HG02642 (cell line): ENCODE results near the gene MACROD2.

Source experiments
- ATAC-seq: cut with Tn5 transposase; IDR thresholded peaks from one replicate; pipeline ENCODE4 v1.9.1; 2021; ENCODE audit warnings: mild to moderate bottlenecking; ENCODE audit not compliant: unreplicated experiment, poor library complexity

MACROD2 gene

DNA sequence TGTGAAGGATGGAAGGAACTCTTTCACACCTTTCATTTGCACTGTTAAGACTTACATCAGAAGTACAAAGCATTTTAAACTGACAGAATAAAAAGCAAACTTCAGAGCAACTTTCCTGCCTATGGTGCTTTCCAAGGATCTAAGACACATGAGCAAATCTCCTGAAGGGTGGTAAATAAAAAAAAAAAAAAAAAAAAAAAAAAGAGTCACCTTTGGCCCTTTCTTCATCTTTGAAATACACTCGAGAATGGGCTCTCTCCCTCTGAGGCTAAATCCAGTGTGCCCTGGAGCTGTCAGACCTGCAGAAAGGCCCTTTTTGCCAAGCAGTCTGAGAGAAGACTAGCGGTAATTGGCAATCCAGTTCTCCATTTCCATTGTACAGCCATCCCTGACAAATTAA lies 1455.9 kb downstream of the MACROD2 start:
- ATAC-seq, result no peak

DNA sequence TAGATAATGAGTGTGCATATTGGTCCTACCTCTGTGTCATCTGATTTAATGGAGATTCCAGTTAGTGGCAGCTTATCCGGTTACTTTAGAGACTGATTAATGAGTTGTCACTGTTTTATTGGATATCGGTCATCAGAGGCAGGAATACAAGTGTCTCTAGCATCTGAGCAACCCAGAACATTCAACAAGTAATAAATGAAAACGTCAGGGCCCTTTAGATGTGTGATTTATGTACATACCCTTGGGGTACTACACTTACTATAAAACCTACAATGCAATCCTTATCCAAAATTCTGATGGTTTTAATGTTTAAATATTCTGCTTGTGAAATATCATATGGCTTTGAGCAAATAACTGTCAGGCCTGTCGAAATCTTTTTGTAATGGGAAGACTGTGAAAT lies 1460.0 kb downstream of the MACROD2 start:
- no peak for ATAC-seq

DNA sequence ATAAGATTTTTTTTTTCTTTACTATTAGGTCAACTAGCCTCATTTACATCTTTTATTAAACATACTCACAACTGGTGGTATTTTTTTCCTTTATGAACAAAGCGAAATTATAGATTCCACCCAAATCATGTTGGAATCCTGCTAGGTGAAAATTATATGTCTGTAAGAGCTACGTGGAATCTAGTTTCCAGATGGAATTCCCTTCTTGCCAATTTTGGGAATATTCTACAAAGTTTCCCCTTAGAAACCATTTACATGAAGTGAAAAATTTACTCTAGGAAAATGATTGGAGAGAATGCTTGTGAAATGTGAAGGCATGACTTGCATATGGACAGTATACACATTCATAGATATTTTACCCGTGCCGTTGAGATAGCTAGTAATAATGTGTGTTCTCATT lies 1466.6 kb downstream of the MACROD2 start:
- ATAC-seq, result no peak

DNA sequence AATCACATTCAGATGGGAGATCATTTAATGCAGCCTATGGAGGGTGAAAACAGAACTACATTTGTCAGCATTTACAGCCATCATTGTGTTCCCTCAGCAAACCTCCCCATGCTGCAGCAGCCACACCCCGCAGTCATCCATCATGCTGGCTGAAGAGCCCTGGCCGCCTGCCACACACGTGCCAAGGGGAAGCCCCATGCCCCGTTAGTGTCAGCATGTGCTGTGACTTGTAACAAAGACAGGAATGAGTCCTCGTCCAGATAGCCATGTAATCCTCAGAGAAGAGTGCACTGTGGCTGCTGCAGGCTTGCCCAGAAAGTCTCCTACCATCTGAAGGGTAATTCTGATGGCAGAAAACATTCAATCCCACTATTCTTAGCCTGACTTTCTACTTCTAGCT lies 1480.2 kb downstream of the MACROD2 start:
- no peak for ATAC-seq

DNA sequence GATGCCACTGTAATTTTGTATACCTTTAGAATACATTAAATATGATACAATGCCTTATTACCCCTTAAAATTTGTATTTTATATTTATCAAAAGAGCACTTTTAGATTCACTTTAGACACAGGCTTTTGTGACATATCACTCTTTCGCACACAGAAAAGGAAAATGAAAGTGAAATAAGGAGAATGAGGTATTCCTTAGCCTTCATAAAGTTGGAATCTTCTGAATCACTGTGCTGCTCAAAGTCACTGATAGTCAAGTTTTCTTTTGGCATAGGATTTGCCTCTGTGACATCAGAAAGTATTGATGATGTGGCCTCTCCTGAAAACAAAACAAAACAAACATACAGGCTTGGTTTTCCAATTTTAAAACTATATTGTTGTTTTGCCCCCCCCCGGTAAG lies 1480.9 kb downstream of the MACROD2 start:
- no peak for ATAC-seq

DNA sequence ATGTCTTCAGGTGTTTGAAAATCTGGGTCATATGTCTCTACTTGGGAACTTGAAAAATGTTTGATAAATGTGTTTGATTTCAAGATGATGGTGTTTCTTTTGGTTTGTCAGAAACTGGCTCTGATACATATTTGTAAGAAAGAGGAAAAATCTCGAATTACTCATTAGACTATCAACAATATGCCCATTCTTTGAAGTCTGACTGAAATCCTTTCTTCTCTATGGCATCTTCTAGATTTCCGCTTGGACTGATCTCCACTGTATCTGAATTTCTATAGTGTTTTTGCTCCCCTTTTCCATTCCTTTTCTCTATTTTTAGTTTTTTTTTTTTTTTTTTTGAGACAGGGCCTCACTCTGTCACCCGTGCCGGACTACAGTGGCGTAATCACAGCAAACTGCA lies 1481.5 kb downstream of the MACROD2 start:
- ATAC-seq, result no peak

DNA sequence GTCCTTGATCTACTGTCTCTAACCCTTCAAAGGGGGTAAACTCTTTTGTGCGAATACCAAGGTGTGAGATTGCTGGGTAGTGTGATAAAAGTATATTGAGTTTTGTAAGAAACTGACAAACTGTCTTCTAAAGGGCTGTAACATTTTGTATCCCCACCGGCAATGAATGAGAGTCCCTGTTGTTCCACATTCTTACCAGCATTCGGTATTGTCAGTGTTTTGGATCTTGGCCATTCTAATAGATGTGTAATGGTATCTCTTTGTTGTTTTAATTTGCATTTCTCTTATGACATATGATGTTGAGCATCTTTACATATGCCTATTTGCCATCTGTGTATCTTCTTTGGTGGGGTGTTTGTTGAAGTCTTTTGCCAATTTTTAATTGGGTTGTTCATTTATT lies 1487.2 kb downstream of the MACROD2 start:
- ATAC-seq, result no peak

DNA sequence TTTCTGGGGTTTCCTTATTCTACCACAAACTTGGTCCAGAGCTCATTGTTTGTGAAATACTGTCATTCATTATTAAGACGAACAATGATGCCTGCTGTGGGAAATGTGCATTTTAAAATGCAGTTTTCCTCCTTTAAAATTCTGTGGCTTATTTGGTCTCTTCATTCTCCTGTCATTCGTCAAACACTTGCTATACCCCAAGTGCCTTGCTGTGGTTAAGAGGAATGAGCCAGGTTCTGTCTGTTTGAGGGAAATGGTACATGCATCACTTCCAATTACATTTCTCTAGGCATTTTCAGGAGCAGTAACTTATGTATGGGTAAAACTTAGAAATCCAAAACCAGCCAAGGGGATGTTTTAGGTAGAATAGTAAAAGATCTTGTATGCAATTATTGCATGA lies 1490.2 kb downstream of the MACROD2 start:
- no peak for ATAC-seq

DNA sequence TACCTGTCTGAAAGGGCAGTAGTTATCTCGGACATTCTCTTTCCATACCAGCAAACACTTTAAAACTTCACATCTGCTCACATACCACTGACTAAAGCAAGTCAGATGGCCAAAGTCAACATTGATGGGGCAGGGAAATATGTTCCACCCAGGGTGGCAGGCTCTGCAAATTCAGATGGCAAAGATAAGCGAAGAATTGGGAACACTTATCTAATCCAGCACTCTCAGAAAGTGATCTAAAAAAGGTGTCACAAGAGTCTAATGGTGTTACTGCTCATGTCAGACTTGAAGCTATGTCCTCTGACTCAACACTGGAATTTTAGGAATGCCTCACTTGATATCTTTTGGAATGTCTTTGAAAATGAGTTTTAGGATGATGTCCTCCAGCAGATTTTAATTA lies 1491.7 kb downstream of the MACROD2 start:
- ATAC-seq, result no peak

DNA sequence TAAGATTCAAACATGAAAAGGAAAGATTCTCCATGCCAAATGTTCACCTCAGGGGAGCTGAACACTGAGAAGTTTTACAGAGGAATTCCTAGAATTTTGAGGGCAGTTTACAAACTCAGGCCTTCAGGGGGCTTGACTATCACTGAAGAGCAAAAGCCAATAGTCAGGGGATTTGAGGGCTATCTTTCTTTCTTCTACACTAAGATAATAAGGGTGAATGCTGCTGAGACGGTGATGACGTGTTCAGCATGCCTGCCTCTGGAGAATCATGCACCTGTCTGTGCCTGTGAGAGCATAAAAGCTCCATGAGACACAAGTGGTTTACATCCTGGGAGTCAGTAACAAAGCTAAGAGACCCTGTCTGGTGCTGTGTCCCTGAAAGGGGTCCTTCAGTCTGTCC lies 1492.4 kb downstream of the MACROD2 start:
- no peak for ATAC-seq

DNA sequence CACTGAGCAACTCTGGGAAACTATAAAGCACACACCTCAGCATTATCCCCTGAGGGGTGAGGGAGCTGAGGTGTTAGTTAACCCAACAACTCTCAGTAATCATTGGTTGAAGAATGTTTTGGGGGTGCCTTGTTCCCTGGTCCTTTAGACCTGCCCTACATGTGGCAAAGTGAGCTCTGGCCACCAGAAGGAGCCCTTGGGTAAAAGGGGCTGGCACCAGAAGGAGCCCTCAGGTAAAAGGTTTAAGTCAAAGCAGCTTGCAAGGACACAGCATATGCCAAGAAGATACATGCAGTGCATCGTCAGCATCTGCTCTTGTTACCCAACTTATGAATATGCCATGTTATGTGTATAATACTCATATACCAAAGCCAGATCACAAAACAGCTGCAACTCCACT lies 1496.3 kb downstream of the MACROD2 start:
- ATAC-seq, result no peak

DNA sequence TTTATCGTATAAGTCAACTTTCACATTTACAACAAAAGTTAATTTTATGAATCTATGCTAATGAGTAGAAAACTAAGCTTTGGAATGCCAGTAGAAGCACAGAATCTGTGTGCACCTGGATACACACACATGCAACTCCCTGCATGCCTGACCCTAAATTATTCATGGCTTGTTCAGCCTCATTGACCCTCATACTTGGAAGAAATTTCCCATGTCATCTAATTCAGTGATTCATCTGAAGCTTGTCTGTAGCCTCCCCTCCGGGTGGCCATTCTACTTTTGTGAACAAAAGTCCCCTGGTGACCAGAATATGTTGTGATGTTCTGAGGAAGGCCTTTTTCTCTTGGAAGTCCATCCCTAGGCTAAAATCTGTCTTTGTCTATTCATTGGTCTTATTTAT lies 1499.5 kb downstream of the MACROD2 start:
- no peak for ATAC-seq

DNA sequence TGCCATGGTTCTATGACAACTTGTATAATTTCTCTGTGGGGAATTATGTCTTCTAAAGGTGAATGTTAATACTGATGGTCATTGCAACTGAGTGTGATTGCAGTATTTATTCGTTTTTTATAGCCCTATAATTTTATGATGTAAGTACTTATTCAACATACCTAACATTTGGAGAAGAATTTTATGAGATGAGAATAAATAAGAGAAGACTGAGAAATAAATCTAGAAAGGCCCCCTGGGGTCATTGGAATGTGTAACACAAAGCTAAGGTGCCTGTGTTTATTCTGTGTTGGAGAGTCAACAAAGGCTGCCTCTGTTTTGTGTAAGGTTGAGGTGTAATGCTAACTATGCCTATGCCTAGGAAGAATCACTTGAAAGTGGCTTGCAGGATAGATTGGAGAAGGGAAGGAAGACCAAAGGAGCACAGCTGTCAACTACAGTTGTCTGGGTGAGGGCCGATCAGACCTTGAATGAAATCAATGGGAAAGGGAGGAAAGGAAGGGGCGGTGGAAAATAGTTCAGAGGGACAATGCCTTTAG lies 1501.3 kb downstream of the MACROD2 start:
- ATAC-seq, result no peak

DNA sequence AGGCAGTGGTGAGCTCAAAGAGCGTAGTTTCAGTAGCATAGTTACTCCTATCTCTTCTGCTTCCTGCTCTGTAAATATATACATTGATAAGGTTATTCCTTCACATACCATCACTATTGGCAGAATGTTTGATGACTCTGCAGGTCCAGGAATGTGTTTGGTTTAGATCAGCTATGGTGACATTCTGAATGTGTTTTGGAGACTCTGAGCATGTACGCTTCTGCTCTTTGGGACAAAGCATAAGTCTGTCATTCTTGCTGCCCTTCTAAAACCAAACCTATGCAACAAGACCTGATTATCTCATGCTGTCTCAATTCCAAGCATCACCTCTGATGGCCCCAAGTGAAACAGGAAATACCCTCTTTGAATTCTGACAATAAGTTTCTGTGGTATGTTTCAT lies 1503.6 kb downstream of the MACROD2 start:
- no peak for ATAC-seq

DNA sequence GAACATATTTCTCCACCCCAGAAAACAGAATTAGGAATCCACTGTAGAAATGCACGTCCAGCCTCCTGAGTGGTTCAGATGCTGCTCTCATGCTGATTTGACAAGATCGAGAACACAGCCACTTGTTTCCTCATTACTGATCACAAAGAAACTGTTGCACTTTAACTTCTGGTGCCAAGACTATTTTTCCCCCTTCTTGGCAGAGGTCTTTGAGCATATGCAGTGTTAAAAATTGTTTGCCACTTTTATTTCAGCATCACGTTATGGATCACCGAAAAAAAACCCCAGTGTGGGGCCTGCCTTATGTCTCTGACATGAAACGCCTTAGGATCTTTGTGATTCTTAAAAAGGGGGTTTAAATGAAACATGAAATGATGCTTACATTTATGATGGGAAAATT lies 1511.0 kb downstream of the MACROD2 start:
- no peak for ATAC-seq

DNA sequence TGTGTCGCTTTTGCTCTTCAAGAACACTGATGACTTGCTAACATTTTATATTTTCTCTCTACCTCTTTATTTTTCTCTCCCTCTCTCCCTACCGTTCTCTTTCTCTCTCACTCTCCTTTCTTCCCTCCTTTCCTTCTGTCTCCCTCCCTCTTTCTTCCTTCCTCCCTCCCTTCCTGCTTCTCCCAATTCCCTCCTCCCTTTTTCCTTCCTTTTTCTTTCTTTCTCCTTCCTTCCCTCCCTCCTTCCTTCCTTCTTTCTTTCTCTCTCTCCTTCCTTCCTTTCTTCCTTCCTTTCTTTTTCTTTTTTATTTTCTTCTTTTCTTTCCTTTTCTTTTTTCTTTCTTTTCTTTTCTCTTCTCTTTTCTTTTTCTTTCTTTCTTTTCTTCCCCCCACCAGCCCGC lies 1511.8 kb downstream of the MACROD2 start:
- ATAC-seq, result no peak

DNA sequence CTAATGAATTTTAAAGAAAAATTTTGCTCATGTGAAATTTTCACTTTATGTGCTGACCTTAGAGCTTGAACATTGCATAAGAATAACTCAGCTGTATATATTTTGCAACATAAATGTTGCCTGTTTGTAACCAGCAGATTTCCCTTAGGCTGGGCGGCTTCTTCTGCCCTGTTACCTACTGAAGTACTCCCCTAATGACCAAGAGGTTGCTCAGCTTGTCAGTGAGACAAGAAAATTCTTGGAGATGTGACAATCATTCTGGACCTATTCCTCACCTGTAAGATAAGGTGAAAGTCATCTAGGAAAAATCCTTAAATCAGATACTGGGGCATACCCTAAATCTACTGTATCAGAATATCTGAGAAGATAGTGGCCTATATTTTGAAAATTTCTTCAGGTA lies 1516.2 kb downstream of the MACROD2 start:
- ATAC-seq, result no peak

DNA sequence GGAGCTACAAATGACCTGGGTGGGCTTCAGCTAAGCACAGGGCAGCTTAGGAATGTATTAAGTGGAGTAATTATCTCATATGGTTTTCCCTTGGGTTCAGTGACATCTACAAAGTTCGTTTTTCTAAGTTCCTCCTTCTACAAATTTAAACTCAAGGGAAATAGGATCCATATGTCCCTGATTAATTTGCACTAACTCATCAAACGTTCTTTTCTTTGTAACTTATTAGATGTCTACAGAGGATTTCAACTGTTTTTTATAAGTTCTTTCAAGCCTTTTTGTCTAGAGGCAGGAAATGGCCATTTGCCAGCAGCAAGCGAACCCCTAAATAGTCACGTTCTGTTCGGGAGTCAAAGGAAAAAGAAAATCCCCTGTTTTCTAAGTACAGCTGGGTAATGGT lies 1517.6 kb downstream of the MACROD2 start:
- no peak for ATAC-seq

DNA sequence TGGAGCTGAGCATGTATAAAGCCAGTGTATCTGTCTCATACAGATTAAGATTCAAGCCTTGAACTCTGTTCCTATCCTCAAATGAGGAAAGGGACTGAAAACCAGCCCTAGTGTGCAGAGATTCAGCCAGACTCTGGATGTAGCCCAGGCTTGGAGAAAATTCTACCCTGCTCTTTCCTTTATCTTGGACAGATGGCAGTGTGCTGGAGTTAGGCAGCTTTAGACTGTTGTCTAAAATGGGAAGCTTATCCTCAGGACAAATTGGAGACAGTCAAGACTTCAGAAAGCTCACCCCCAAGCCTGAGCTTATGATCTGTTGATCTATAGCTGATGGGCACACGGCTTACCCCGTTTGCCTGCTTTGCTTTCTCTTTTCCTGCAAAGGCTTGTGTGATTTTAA lies 1520.4 kb downstream of the MACROD2 start:
- ATAC-seq, result no peak

DNA sequence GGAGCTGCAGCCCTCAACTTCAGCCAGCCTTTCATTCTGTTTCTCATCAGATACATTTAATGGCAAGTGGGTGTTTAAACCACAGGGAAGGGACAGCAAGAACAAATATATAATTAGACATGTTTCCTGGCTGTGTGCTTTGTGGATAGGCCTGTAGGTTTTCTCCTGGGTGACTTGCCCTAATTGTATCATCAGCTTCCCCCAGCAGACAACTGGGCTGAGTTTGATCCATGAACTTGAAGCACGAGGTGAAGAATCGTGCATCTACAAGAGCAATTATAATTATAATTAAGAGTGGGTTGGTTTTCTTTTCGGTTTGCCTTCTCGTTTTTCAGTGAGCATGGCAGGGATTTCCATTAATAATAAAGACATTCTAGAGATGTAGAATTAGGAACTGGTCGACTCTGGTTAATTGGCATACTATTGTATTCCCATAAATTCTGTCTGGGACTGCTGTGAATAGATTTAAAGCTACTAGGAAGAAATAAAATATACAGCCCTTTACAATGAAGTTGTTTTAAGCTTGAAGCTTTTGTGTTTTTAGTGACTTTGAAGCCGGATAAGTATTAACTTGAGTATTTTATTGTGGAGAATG lies 1525.7 kb downstream of the MACROD2 start:
- ATAC-seq, result no peak

DNA sequence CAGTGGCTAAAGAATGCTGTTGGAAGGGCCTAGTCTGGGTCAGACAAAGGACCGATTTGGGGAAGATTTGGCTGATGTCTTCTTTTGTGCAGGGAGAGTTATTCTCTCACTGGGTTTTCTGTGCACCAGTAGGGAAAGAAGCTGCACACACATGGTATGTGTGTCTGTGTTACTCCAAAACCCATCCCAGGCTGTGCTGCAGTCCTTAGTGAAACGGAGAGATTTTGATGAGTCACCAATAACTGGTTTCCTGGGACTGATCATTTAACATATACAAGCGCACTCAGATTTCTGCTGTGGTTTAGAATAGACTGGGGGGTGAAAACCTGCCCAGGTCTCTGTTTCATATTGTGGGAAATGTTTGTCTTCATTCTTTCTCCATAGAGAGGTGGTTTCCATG lies 1528.1 kb downstream of the MACROD2 start:
- no peak for ATAC-seq

DNA sequence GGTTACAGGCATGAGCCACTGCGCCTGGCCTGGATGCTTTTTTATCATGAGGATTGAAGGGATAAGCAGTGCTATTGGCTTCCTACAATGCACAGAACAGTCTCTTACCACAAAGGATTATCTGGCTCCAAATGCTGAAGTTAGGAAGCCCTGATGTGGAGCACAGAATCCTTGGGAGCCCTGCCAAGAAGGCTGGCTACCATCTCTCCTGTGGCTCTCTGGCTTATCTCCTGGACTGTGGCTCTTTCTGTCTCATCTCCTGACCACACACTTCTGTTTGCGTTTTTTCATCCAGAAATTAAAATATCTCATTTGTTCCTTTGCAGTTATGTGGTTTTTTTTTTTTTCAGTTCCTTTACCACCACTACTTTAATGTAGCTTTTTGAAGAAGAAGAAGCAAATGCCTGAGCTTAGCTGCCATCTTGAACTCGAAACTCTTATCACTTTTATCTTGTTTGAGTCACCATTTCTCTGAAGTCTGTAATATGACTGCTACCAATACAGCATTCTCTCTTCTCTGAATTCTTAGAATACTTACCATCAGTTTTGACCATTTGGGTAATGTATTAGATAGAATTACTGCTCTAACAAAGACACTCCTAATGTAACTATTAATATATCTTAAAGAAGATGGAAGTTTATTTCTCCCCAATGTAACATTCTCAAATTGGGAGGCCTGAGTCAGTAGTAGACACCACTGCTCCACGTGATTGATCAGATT lies 1533.2 kb downstream of the MACROD2 start:
- no peak for ATAC-seq
